SK-N-SH (cell line): ENCODE results near the gene AP1M2.

Source experiments
- CHD2 ChIP-seq: fragments of 150-350 bp; IDR thresholded peaks from 2 replicates; pipeline ENCODE4 v1.6.1; 2018; ENCODE audit warnings: low read length; ENCODE audit not compliant: partially characterized antibody
- CTCF ChIP-seq: fragments of 200-600 bp; sonication (generic); IDR thresholded peaks from 2 replicates; pipeline ENCODE4 v1.6.1; 2017; ENCODE audit warnings: antibody characterized with exemption, mild to moderate bottlenecking, moderate library complexity
- MXI1 ChIP-seq: IDR thresholded peaks from 2 replicates; pipeline ENCODE4 v1.6.1; 2012; ENCODE audit warnings: mild to moderate bottlenecking, low read depth, low read length, improper control_type of control experiment
- POLR2AphosphoS5 ChIP-seq: IDR thresholded peaks from 2 replicates; pipeline ENCODE4 v1.6.1; 2012; ENCODE audit warnings: low read depth, low read length
- SMC3 ChIP-seq: IDR thresholded peaks from 2 replicates; pipeline ENCODE4 v1.6.1; 2012; ENCODE audit warnings: low read depth, low read length, improper control_type of control experiment
- TAF1 ChIP-seq: IDR thresholded peaks from 2 replicates; pipeline ENCODE4 v1.6.1; 2012; ENCODE audit warnings: low read depth, mild to moderate bottlenecking, low read length, moderate library complexity, borderline replicate concordance
- YY1 ChIP-seq: IDR thresholded peaks from 2 replicates; pipeline ENCODE4 v1.4.0; 2012; ENCODE audit warnings: low read depth, mild to moderate bottlenecking

DNA sequence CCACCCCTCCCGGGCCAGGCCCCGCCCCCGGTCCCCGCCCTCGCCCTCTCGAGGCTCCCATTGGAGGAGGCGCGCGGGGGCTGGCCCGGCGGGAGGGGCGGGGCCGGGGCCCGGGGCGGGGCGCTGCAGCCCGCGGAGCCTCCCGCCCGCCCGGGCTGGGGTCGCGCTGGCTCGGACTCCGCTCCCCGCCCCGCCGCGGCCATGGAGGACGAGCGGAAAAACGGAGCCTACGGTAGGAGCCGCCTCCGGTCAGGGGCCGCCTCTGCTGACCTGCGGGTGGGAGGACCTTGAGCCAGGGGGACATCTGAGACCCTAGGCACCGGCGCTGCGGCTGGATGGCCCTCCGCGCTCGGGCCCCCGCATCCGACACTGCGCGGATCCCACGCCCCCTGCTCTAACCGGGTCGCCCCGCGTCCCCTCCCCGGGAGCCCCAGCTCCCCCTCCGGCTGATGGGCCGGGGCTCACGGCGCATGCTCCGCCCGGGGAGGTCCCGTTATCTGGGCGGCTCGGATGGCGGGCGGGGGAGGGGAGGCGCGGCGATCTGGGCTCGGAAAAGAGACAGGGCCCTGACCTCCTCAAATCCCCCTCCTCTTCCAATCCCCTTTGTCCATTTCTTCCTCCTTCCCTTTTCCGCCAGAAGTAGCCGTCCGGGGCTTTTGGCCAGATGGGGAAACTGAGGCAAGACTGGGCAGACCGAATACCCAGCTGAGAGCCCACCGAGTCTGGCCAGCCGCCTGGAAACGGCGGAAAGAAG, 15.4 kb upstream of the AP1M2 start:
- no peak for TF ChIP-seq CTCF
- TF ChIP-seq POLR2AphosphoS5: peak; percentile 22; the same call in 1 of the 2 replicates
- TF ChIP-seq SMC3: no peak
- no peak for TF ChIP-seq CHD2
- no peak for TF ChIP-seq YY1
- peak; percentile 15; the same call in 1 of the 2 replicates for TF ChIP-seq MXI1
- TF ChIP-seq TAF1: no peak
